ENCODE data around the gene ABCB4.

The ABCB4 gene

DNA sequence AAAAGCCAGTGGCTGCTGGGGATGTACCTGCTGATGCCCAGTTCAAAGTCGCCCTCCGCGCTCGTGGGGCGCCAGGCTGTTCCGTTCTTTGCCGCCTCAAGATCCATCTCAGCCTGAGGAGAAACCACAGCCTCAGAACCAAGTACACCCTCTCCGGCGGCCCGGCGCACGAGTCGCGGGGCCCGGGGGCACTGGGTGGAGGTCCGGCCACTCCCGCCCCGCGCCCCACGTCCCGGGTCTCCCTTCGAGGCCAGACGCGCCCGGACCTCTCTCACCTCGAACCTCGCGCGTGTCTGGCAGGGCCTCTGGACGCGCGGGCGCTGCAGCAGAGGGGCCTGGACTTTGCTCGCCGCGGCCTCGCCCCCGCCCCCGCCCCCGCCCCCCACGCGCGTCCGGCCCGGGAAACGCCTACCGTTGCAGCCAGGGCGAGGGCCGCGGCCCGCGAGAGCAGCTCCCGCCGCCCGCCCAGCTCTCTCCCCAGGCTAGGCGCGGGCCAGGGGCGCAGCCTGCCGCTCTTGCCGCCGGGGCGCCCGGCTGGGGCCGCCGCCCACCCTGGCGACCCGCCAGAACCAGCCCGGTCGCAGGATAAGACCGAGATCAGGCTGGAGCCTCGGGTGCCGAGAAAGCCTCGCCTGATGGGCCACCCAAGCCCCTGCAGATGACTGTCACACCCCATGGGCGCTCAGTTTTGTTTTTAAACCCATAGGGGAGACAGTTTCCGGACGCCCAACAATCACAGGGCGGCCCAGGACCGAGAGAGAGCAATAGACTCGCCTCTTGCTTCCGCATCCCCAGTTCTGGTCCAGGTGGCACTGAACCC lies at the start of gene ABCB4:
Gene ABCB4, minus strand, starts transcription at position 322 of the 820 bp plus-strand sequence. Its CDS starts 215 bp downstream, at position 107.
- no peak for DNase-seq (ENCODE audit: low read depth in 2 of 2)

DNA sequence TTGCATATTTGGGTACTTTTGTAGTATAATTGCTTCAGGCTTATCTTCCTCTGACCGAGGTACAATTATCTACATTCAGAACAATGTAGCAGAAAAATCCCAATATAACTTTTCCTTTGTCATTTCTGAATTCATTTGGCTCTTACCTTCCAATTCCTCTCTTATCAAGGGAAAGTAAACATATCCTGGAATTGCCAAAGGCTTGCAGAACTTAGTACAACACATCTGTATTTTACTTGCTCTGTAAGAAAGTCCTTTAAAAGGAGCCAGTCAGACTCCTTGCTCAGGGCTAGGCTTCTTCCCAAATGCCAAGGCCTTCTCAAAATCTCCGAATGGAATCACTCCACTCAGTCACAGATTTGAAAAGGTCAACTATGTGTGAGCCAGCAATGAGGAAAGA lies 43.3 kb upstream of the ABCB4 start:
- no peak for DNase-seq (ENCODE audit: low read depth in 2 of 2)

DNA sequence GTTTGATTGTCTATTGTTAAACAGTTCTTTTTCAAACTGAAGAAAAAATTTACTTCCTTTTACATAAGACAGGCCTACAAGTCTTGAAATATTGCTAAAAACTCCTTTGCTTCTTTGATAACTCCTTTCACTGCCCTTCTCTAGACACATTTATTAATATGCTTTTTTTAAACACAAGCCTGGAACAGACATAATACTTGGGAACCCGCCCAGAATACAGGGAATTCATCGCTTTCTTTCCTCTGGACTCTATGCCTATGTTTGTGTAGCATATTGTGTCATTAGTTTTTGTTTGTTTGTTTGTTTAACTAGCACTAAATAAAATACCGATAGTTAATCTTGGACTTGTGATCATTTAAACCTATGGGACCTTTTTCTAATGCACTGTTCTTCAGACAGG lies 42.4 kb upstream of the ABCB4 start:
- no peak for DNase-seq (ENCODE audit: low read depth in 2 of 2)

DNA sequence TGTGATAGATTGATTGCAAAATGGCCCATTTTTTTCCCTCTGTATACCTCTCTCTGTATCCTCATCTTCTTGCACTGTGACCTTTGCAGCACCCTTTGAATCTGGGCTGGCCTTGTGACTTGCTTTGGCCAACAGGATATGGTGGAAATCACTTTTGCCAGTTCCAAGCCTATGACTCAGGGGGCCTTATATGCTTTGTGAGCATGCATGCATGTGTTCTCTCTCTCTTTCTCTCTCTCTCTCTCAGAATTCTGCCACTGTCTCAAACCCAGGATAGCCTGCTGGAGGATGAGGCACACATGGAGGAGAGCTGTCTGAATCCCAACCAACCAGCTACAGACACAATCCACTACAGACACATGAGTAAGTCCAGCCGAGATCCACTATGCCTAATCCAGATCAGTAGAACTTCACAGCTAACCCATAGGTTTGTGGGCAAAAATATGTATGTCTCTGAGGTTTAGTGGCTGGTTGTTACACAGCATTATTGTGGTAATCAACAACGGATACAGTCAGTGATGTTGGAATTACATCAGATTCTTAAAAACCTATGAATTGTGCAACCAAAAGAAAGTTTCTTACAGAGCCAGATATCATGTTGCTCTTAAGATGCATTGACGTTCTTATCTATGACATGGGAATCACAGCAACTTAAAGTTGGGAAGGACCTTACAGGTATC lies 41.8 kb upstream of the ABCB4 start:
- DNase-seq (ENCODE audit: low read depth in 2 of 2) = no peak

DNA sequence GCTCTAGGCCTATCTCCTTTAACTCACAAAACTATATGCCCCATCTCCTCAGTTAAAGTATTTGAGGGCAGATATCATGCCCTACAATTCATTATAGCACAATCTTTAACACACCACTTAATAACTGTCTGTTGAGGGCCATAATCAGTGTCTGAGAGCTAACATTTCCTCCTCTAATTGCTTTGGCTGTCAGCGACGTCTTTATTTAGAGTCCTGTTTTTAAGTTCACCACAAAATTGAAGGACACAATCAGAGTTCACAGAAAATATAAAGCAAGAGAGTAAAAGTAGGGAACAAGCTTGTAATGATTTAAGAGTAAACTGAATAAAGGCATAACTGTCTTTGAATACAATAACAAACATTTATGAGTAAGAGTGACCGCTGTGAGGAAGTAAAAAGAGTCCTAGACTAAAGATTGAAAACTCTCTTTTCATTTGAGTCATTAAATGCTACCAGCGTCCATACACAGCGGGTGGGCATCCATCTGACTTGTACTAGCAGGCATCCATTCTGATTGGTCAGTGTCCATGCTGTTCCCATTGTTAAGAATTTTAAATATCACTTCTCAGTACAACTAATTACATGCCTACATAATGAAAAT lies 38.4 kb upstream of the ABCB4 start:
- DNase-seq (ENCODE audit: low read depth in 2 of 2) = no peak

DNA sequence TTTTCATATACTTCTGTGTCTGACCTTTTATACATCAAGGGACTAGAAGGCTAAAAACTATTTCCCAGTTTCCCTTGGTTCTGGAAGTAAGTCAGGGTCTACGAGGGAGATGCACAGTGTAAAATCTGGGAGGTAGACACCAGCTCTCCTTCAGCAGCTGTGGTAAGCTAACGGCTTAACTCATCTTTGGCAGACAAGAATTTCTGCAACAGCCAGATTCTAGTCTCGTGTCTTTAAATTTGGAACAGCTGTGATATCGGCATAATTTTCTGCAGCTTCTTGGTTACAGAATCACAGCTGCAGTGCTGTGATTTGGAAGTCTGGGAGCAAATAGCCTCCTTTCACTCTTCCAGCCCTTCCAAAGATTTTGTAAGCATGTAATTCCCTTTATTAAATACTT lies 37.4 kb upstream of the ABCB4 start:
- DNase-seq (ENCODE audit: low read depth in 2 of 2) = no peak

DNA sequence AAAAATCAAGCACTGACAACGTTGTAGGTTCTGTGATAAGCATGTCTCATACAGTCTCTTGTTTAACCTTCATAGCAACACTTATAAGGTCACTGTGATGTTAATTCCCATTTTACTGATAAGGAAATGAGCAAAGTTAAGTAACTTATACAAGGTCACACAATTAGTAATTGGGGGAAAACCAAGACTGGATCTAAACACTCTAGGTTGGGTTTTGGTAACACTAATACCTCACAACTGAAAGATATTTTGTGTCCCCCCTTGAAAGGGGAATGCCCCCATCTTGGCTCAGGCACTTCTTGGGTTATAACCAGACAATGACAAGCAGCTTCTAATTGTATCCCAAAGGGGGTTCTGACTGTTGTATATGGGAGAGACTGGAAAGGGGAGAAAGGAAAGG lies 36.0 kb upstream of the ABCB4 start:
- DNase-seq (ENCODE audit: low read depth in 2 of 2) = no peak

- DNase-seq (ENCODE audit: low read depth in 2 of 2) = no peak
Observed at GRCh38 chr7:87510411-87510875, 35.0 kb upstream of the ABCB4 start.

GRCh38 chr7:87507446-87507845 lies 32.0 kb upstream of the ABCB4 start:
- DNase-seq (ENCODE audit: low read depth in 2 of 2) = no peak

DNA sequence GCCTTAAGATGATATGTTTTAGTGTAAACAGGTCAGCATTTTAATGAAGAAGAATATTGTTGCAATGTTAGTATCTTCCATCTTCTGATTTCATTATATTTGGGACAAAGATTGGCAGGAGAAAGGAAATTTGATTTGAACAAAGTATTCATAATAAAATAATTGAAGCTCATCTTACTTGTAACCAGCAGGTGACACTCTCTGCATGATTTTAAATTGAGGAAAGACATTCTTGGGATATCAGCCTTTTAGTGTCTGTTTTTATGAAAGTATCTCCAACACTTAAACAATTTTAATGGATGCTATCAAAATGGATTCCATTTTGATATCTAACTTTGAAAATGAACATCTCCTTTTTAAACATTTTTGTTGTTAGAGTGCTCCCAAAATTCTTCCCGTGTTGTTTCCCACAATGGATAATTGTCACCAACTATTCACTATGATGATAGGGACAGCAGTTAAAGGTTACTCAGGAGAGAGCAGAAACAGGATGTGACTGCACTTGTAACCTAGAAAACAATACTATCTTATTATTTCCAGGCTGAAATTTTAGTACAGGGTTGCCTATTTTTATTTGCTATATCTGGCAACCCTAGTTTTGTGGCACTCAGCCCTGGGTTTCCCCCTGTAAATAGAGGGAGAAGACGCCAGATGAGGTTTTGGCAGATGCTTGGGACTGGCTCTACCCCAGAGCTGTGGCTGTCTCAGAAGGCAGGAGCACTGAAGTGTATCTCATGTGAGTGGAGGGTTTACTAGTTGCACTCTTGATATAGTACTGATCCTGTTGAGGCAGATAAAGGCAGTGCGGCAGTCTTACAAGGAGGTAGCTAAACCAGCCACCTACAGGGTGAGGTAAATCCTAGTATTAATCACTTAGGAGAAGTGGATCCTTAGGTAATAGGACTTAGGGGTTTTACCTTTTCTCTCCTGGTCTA lies 31.0 kb upstream of the ABCB4 start:
- DNase-seq (ENCODE audit: low read depth in 2 of 2) = no peak

GRCh38 chr7:87505557-87506245 lies 30.2 kb upstream of the ABCB4 start:
- no peak for DNase-seq (ENCODE audit: low read depth in 2 of 2)

GRCh38 chr7:87505122-87505521 lies 29.6 kb upstream of the ABCB4 start:
- no peak for DNase-seq (ENCODE audit: low read depth in 2 of 2)

GRCh38 chr7:87499494-87499893 lies 24.0 kb upstream of the ABCB4 start:
- no peak for DNase-seq (ENCODE audit: low read depth in 2 of 2)

DNA sequence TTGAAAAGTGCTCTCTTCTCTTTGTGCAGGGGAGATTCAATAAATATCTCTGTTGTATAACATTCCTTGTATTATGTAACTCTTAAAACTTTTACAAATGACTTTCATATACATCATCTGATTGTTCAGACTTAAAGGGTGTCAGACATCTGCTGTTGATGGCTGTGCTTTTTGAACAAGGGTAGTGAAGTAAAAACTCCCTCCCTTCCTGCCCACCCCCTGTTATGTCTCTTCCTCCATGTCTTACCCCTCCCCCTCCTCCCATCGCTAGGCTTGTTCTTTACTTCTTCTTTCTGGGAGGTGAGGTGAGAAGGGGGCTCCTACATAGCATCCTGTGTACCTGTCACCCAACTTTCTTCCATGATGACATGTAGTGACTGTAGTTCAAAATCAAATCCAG lies 23.4 kb upstream of the ABCB4 start:
- DNase-seq (ENCODE audit: low read depth in 2 of 2) = no peak

- no peak for DNase-seq (ENCODE audit: low read depth in 2 of 2)
Observed at GRCh38 chr7:87497482-87497881, 22.0 kb upstream of the ABCB4 start.

DNA sequence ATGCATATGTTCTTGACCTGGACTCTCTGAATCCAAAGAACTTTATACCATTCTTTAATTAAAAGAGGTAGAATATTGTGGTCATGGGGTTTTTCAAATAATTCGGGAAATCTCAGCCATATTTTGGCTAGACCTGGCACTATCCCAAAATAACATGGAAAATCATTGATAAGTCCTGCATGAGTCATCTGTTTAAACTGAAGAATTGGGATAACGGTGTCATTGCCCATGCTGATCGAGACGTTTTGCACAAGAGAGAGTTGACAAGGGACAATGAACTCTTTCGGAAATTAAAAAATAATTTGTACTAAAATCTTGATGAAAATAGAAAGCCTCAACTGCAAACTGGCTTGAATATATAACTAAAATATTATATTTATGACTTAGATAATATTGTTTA lies 19.9 kb upstream of the ABCB4 start:
- DNase-seq (ENCODE audit: low read depth in 2 of 2) = no peak

GRCh38 chr7:87494454-87494853 lies 19.0 kb upstream of the ABCB4 start:
- no peak for DNase-seq (ENCODE audit: low read depth in 2 of 2)

GRCh38 chr7:87483131-87483530 lies 7.7 kb upstream of the ABCB4 start:
- DNase-seq (ENCODE audit: low read depth in 2 of 2) = no peak

GRCh38 chr7:87482115-87482514 lies 6.6 kb upstream of the ABCB4 start:
- no peak for DNase-seq (ENCODE audit: low read depth in 2 of 2)

GRCh38 chr7:87480386-87480785 lies 4.9 kb upstream of the ABCB4 start:
- DNase-seq (ENCODE audit: low read depth in 2 of 2) = no peak

GRCh38 chr7:87479951-87480350 lies 4.5 kb upstream of the ABCB4 start:
- DNase-seq (ENCODE audit: low read depth in 2 of 2) = no peak
